Measurements from ENCODE around the gene PSMD3. TPM values are rescaled to one million over a fixed set of nuclear protein-coding genes. Genes with fewer than 3 reads are reported as not detected.

PSMD3 gene
- total RNA-seq, 1 donor from 2014 or later, result 95.8 TPM

Other genes with a start within 250 kb of the PSMD3 start
- gene GRB7, start 242.9 kb upstream of the PSMD3 start, total RNA-seq, result 0.13 TPM in 1 of 2 replicates, not detected in the other
- not detected in 2 replicates for gene IKZF3, start 116.5 kb upstream of the PSMD3 start, total RNA-seq
- gene ZPBP2, start 112.6 kb upstream of the PSMD3 start, total RNA-seq, result not detected in 2 replicates
- 1.5 and 1.9 TPM in 2 replicates for gene GSDMB, start 62.2 kb upstream of the PSMD3 start, total RNA-seq
- 30.3 and 36.9 TPM in 2 replicates for gene ORMDL3, start 53.2 kb upstream of the PSMD3 start, total RNA-seq
- not detected in 2 replicates for gene LRRC3C, start 53.1 kb upstream of the PSMD3 start, total RNA-seq
- not detected in 2 replicates for gene GSDMA, start 17.8 kb upstream of the PSMD3 start, total RNA-seq
- 0.13 and 0.90 TPM in 2 replicates for gene CSF3, start 34.6 kb downstream of the PSMD3 start, total RNA-seq
- 32.5 and 49.8 TPM in 2 replicates for gene MED24, start 73.6 kb downstream of the PSMD3 start, total RNA-seq
- gene THRA, start 82.2 kb downstream of the PSMD3 start, total RNA-seq, result 11.9 and 19.7 TPM in 2 replicates
- 0.77 and 2.4 TPM in 2 replicates for gene NR1D1, start 119.8 kb downstream of the PSMD3 start, total RNA-seq
- gene MSL1, start 141.2 kb downstream of the PSMD3 start, total RNA-seq, result 29.0 and 32.0 TPM in 2 replicates
- 19.4 and 20.7 TPM in 2 replicates for gene CASC3, start 159.7 kb downstream of the PSMD3 start, total RNA-seq
- 0.39 and 0.89 TPM in 2 replicates for gene RAPGEFL1, start 196.7 kb downstream of the PSMD3 start, total RNA-seq
- gene WIPF2, start 238.5 kb downstream of the PSMD3 start, total RNA-seq, result 4.7 and 7.5 TPM in 2 replicates